Keratinocyte (primary cell): ENCODE results near the gene PARD3.

Experiments used
- CTCF ChIP-seq, 3 experiments: IDR thresholded peaks in 1 of 3; conservative IDR thresholded peaks in 1 of 3; optimal IDR thresholded peaks in 1 of 3; 2 replicates in 2 of 3; 3 replicates in 1 of 3; pipeline versions ENCODE3 to v1.5.1; 2011; ENCODE audit warnings: low read length in 3 of 3, mild to moderate bottlenecking in 3 of 3, moderate library complexity in 2 of 3, control low read depth in 1 of 3, inconsistent platforms in 1 of 3; ENCODE audit not compliant: insufficient read depth in 2 of 3; ENCODE audit errors: extremely low read depth in 1 of 3
- EZH2 ChIP-seq: IDR thresholded peaks from one replicate; pipeline ENCODE4 v1.6.1; 2012; ENCODE audit warnings: inconsistent platforms, mild to moderate bottlenecking, low read length, moderate library complexity

GRCh38 chr10:34377833-34378232, 437.3 kb downstream of the PARD3 start:
- TF ChIP-seq CTCF (optimal IDR thresholded peaks at IDR 0.05 in 1 of 3, IDR thresholded peaks at IDR 0.05 in 1 of 3, conservative IDR thresholded peaks at IDR 0.05 in 1 of 3; ENCODE audit: extremely low read depth in 1 of 3, insufficient read depth in 2 of 3, low read length in 3 of 3) (no peak), EZH2 (no peak)
